K562 (cell line): Measurements from ENCODE around the gene UBLCP1. TPM values are rescaled to one million over a fixed set of nuclear protein-coding genes. Genes with fewer than 3 reads are reported as not detected.

Experiments used
- BRF1 ChIP-seq: IDR thresholded peaks from 3 replicates; pipeline ENCODE4 v1.6.1; 2011; ENCODE audit warnings: borderline replicate concordance, mild to moderate bottlenecking; ENCODE audit not compliant: insufficient read length; ENCODE audit errors: extremely low read depth
- CBX3 ChIP-seq, 2 experiments: IDR thresholded peaks; 1 replicate in 1 of 2; 2 replicates in 1 of 2; pipeline ENCODE4 v1.6.1; 2012; ENCODE audit warnings: inconsistent platforms in 2 of 2, low read length in 2 of 2, borderline replicate concordance in 1 of 2, control low read depth in 1 of 2
- ELF1 ChIP-seq: fragments of 200-800 bp; sonication (Bioruptor generic); IDR thresholded peaks from 2 replicates; pipeline ENCODE4 v1.6.1; 2016; ENCODE audit warnings: missing genetic modification characterization, missing compliant biosample characterization
- ETV1 ChIP-seq: fragments of 450-650 bp; conservative IDR thresholded peaks from 2 replicates; pipeline ENCODE4 v1.6.1; 2016; ENCODE audit warnings: missing genetic modification characterization, control low read depth, low read depth, missing compliant biosample characterization
- FIP1L1 ChIP-seq: fragments of 200-400 bp; formaldehyde crosslinking; IDR thresholded peaks from 2 replicates; pipeline ENCODE4 v1.6.1; 2018; ENCODE audit warnings: mild to moderate bottlenecking, low read depth, low read length; ENCODE audit not compliant: poor library complexity, severe bottlenecking
- HDAC6 ChIP-seq: IDR thresholded peaks from 2 replicates; pipeline ENCODE4 v1.6.1; 2012; ENCODE audit warnings: low read depth, mild to moderate bottlenecking, control low read depth, inconsistent platforms, low read length, moderate library complexity
- KLF1 ChIP-seq: fragments of 450-650 bp; IDR thresholded peaks from 2 replicates; pipeline ENCODE4 v1.6.1; 2016; ENCODE audit warnings: missing genetic modification characterization, missing compliant biosample characterization
- MLLT1 ChIP-seq, 2 experiments: fragments of 450-650 bp; IDR thresholded peaks; 2 replicates each; pipeline ENCODE4 v1.6.1; 2016
- PBX2 ChIP-seq, 2 experiments: IDR thresholded peaks in 1 of 2; conservative IDR thresholded peaks in 1 of 2; 2 replicates each; pipeline ENCODE4 v1.6.1; 2016; ENCODE audit warnings: low read depth in 2 of 2, mild to moderate bottlenecking in 1 of 2, missing compliant biosample characterization in 1 of 2, missing genetic modification characterization in 1 of 2, moderate library complexity in 1 of 2
- SPI1 ChIP-seq: IDR thresholded peaks from 2 replicates; pipeline ENCODE4 v1.6.1; 2011; ENCODE audit warnings: low read depth, low read length, control low read depth, borderline replicate concordance
- TAF9B ChIP-seq: fragments of 450-650 bp; IDR thresholded peaks from 2 replicates; pipeline ENCODE4 v1.6.1; 2018; ENCODE audit warnings: mild to moderate bottlenecking; ENCODE audit not compliant: partially characterized antibody
- TRIM24 ChIP-seq, 2 experiments: fragments of 450-650 bp; IDR thresholded peaks; 2 replicates each; pipeline ENCODE4 v1.6.1; 2016
- YY1 ChIP-seq, 3 experiments: IDR thresholded peaks; 2 replicates each; pipeline ENCODE4 v1.6.1; 2011; ENCODE audit warnings: low read length in 2 of 3, mild to moderate bottlenecking in 2 of 3, moderate library complexity in 2 of 3, borderline replicate concordance in 1 of 3, control low read depth in 1 of 3, low read depth in 1 of 3; ENCODE audit not compliant: insufficient read depth in 3 of 3, insufficient replicate concordance in 2 of 3, control insufficient read depth in 1 of 3, insufficient read length in 1 of 3; ENCODE audit errors: extremely low read depth in 1 of 3
- ZBTB9 ChIP-seq: fragments of 450-650 bp; formaldehyde crosslinking; IDR thresholded peaks from 2 replicates; pipeline ENCODE4 v1.4.0; 2020; ENCODE audit warnings: mild to moderate bottlenecking, moderate library complexity
- ZC3H11A ChIP-seq: IDR thresholded peaks from 2 replicates; pipeline ENCODE4 v1.6.1; 2012; ENCODE audit warnings: low read depth, low read length, improper control_type of control experiment
- ZNF263 ChIP-seq: sonication (generic); formaldehyde crosslinking; IDR thresholded peaks from 2 replicates; pipeline ENCODE4 v1.8.0; 2022; ENCODE audit warnings: mild to moderate bottlenecking, missing genetic modification reagents, borderline replicate concordance
- polyA plus RNA-seq, 8 experiments: library from polyadenylated mRNA; depleted of rRNA in 4 of 8; stranded (reverse) in 5 of 8; unstranded in 3 of 8; fragments of >200 nt; fragmentation: Nextera tagmentation in 2 of 8; fragmentation: Illumina TruSeq in 1 of 8; extraction: Ambion mirVana in 2 of 8; extraction: Trizol in 1 of 8; gene quantifications; 2 replicates each; pipeline versions ENCODE4 v1.2.1 to v1.2.3, GENCODE V29; 2011 to 2014; ENCODE audit warnings: inconsistent platforms in 1 of 8, missing spikeins in 1 of 8
- total RNA-seq, 7 experiments: library from RNA; depleted of rRNA in 6 of 7; stranded (reverse); fragments of >200 nt in 6 of 7; fragmentation: Illumina TruSeq in 2 of 7; extraction: Trizol in 2 of 7; gene quantifications; 2 replicates each; pipeline versions ENCODE4 v1.2.1 to v1.2.3, GENCODE V29; 2011 to 2021; ENCODE audit warnings: low replicate concordance in 1 of 7
- TF ChIP-seq, protein P1 (sequence below): sonication (generic); formaldehyde crosslinking; IDR thresholded peaks from 2 replicates; pipeline ENCODE4 v1.8.0; 2022; ENCODE audit warnings: missing genetic modification reagents, mild to moderate bottlenecking, moderate library complexity, borderline replicate concordance

The UBLCP1 gene
- total and polyA plus RNA-seq, 9 of the 15 experiments (the other 6 are each of a cell fraction or from before 2014, with no cell fraction given), result 18.8 to 39.8 (median 30.2) TPM

DNA sequence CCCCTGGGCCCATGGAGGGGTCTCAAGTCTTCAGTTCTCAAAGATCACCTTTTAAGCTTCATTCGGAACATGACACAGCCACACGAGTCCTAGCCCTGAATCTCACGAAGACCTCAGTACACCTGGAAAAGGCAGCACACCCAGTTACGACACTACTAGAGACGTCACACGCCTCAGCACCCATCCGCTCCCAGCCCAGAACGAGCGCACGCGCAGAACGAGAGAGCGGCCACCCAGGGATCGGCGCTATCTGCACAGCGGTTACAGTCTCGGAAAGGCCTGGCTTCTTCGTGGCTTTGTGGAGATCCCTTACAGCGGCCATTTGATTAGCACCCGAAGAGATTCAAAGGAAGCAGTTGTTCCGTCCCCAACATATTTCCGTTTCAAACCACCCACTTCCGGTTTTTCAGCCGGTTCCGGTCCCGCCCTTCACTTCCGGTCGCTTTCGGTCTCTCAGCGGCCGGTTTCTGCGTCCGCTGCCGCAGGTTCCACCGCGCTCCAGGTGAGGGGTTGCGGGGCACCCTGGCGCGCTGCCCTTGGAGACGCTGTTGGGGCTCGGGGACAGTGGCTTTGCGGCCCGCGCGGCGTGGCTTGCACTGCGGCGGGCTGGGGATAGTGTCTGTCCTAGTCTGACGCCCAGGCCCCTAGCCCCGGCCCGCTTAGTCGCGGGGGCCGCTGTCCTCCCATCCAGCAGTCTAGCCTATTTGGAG lies at the start of gene UBLCP1 (continued):
- 0 out of 2 replicates have a peak, but pooled peaks have one; percentile 46 for TF ChIP-seq ZC3H11A
- TF ChIP-seq, protein P1, sequence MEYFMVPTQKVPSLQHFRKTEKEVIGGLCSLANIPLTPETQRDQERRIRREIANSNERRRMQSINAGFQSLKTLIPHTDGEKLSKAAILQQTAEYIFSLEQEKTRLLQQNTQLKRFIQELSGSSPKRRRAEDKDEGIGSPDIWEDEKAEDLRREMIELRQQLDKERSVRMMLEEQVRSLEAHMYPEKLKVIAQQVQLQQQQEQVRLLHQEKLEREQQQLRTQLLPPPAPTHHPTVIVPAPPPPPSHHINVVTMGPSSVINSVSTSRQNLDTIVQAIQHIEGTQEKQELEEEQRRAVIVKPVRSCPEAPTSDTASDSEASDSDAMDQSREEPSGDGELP (CRISPR knock-in tag), result peak; percentile 94
- peak; percentile 84 for TF ChIP-seq TAF9B
- TF ChIP-seq MLLT1 (IDR thresholded peaks at IDR 0.05), result 0 out of 4 replicates have a peak, but pooled peaks of 1 of the 2 experiments have one; percentile 7
- TF ChIP-seq BRF1, result no peak
- TF ChIP-seq PBX2 (CRISPR knock-in tag; IDR thresholded peaks at IDR 0.05; ENCODE audit: low read depth), result no peak
- TF ChIP-seq PBX2 (tag; conservative IDR thresholded peaks at IDR 0.05; ENCODE audit: low read depth), result no peak
- TF ChIP-seq SPI1, result peak; percentile 95
- TF ChIP-seq ETV1 (tag), result peak; percentile 97
- TF ChIP-seq FIP1L1, result peak; percentile 25
- TF ChIP-seq YY1 (IDR thresholded peaks at IDR 0.05; ENCODE audit: borderline replicate concordance in 1 of 3, control insufficient read depth in 1 of 3, extremely low read depth in 1 of 3, insufficient read depth in 3 of 3, insufficient read length in 1 of 3, insufficient replicate concordance in 2 of 3, low read depth in 1 of 3, low read length in 2 of 3), result peak in 2 of 3 experiments; percentile 68 to 83
- TF ChIP-seq CBX3 (IDR thresholded peaks at IDR 0.05; ENCODE audit: borderline replicate concordance in 1 of 2, low read length in 2 of 2), result peak in 1 of 2 experiments; percentile 75; a peak in 2 of 3 replicates
- peak; percentile 93 for TF ChIP-seq ELF1
- TF ChIP-seq ZNF263 (CRISPR knock-in tag), result 0 out of 2 replicates have a peak, but pooled peaks have one; percentile 31
- peak in 1 of 2 experiments; percentile 76; a peak in 2 of 4 replicates for TF ChIP-seq TRIM24 (IDR thresholded peaks at IDR 0.05)
- TF ChIP-seq KLF1 (tag), result peak; percentile 97
- TF ChIP-seq HDAC6, result no peak
- TF ChIP-seq ZBTB9 (CRISPR knock-in tag), result no peak; the same call in 1 of the 2 replicates
